Kidney (tissue), 22 donors: ENCODE measurements around the gene OR51B5. TPM values are rescaled to one million over a fixed set of nuclear protein-coding genes. Genes with fewer than 3 reads are reported as not detected.

Experiments used
- DNase-seq, 5 donors: peaks; one replicate each; pipeline ENCODE4 v3.0.0-alpha.2; 2013 to 2020
- FAIRE-seq: peaks from 2 replicates; lab custom pipeline; 2012; peaks lifted over from hg19 to GRCh38; lab: Jason Lieb, UNC
- H3K27ac ChIP-seq, 2 donors: one replicate each; pipeline ENCODE4 v1.7.0; 2013; ENCODE audit warnings: low read depth in 2 of 2, low read length in 2 of 2, inconsistent platforms in 1 of 2
- H3K27me3 ChIP-seq: one replicate; pipeline ENCODE4 v1.7.1; 2013; ENCODE audit warnings: low read length, inconsistent platforms; ENCODE audit not compliant: control insufficient read depth, insufficient read depth
- H3K36me3 ChIP-seq, 3 donors: one replicate each; pipeline versions ENCODE4 v1.7.0 to v1.7.1; 2013; ENCODE audit warnings: low read length in 3 of 3, control low read depth in 1 of 3, inconsistent platforms in 1 of 3; ENCODE audit not compliant: insufficient read depth in 3 of 3, control insufficient read depth in 2 of 3
- H3K4me1 ChIP-seq, 3 donors: one replicate each; pipeline versions ENCODE4 v1.7.0 to v1.7.1; 2013; ENCODE audit warnings: low read length in 3 of 3, inconsistent platforms in 1 of 3, low read depth in 1 of 3; ENCODE audit not compliant: control insufficient read depth in 2 of 3, insufficient read depth in 2 of 3
- H3K4me3 ChIP-seq, 3 donors: one replicate each; pipeline versions ENCODE4 v1.7.0 to v1.8.1; 2013; ENCODE audit warnings: low read length in 3 of 3, control low read depth in 1 of 3, inconsistent platforms in 1 of 3
- H3K9ac ChIP-seq, 3 donors: one replicate each; pipeline versions ENCODE4 v1.7.0 to v1.7.1; 2013; ENCODE audit warnings: low read length in 3 of 3, control low read depth in 1 of 3, inconsistent platforms in 1 of 3
- H3K9me3 ChIP-seq, 3 donors: one replicate each; pipeline versions ENCODE4 v1.7.0 to v1.7.1; 2013; ENCODE audit warnings: low read length in 3 of 3, control low read depth in 1 of 3, inconsistent platforms in 1 of 3; ENCODE audit not compliant: control insufficient read depth in 2 of 3, insufficient read depth in 1 of 3
- CTCF ChIP-seq: IDR thresholded peaks from 3 replicates; pipeline ENCODE4 v1.5.1; 2012; ENCODE audit warnings: mild to moderate bottlenecking, moderate library complexity, borderline replicate concordance; ENCODE audit not compliant: insufficient read depth; ENCODE audit errors: extremely low read depth
- intact Hi-C: fragments of 100-400 bp; cut with DNase I; formaldehyde crosslinking; loops from one replicate; pipeline ENCODE4 v1.11.1; 2022
- long read RNA-seq, 10 donors: library from polyadenylated mRNA in 1 of 10; unstranded in 1 of 10; transcript quantifications; one replicate each; pipeline ENCODE4 v2.0.0 and lab custom pipeline, GENCODE V29; 2021 to 2026
- polyA plus RNA-seq: library from polyadenylated mRNA; stranded (reverse); fragments of 350-450 nt; fragmentation: Illumina TruSeq; extraction: RNeasy Lipid Tissue Mini Kit (QIAGEN cat#74804); gene quantifications from one replicate; pipeline ENCODE4 v1.2.3, GENCODE V29; 2014; ENCODE audit warnings: low read depth, low replicate concordance; ENCODE audit not compliant: insufficient read depth
- total RNA-seq: library from RNA; stranded (reverse); fragmentation: NEBNext Ultra II Directional; extraction: Animal tissue kit (Norgen Biotek cat#: 25700); gene quantifications from one replicate; pipeline ENCODE4 v1.2.1, GENCODE V29; 2021
- donor health status: control.
- donor health status: control.
- donor health status: control.
- donor health status: control.
- donor health status: control.
- donor health status: DM: yes; HTN: yes; CAD: no.
- donor health status: Normal renal cell carcinoma (clear cell type).

Gene OR51B5, protein sequence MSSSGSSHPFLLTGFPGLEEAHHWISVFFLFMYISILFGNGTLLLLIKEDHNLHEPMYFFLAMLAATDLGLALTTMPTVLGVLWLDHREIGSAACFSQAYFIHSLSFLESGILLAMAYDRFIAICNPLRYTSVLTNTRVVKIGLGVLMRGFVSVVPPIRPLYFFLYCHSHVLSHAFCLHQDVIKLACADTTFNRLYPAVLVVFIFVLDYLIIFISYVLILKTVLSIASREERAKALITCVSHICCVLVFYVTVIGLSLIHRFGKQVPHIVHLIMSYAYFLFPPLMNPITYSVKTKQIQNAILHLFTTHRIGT
- total RNA-seq (not detected), polyA plus RNA-seq (not detected)
- long read RNA-seq, donor 1, result 0 reads
- long read RNA-seq, donor 2, result 0 reads
- long read RNA-seq, donor 3, result 0 reads
- long read RNA-seq, donor 4, result 0 reads
- long read RNA-seq, donor 5, result 0 reads
- long read RNA-seq, donor 6, result 0 reads
- long read RNA-seq, donor 7, result 0 reads
- long read RNA-seq, donor 8, result 0 reads
- long read RNA-seq, donor 9, result 0 reads
- long read RNA-seq, donor 10, result 0 reads

DNA sequence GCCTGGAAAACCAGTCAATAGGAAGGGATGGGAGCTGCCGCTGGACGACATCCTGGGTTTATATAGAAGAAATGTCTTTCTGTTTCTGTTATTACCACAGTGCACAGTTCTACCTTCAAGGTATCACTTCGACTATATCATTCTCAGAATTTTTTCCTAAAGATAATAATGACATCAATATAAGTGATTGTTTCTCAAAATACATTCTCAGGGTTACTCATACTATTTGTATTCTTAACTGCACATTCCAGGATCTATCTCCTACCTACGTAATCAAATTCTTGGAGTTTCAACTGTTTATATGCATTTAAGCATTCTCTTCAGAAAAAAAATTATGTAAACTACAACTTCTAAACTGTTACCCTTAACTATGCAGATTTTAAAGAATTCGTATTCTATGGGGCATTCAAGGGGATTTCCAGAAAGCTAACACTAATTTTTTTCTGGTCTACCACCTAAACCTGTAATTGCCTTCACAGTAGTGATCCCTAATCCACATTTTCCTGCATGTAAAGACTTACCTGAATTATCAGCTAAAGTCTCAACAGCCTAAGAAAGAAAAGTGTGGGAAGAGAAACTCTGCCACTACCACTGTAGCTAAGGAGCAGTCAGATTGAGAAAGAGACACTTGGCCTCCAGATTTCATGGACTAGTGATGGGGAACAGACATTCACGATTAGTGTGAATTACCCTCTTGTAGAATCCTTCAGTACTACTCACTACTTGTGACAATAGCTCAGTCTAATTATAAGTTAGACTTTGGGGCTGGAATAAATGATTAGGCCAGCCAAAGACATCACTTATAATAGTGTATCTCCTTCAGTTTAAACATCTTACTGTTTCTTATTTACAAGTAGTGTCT is at the start of gene OR51B5:
TSS of gene OR51B5 (minus strand) at position 51 of the 862 bp plus-strand sequence. CDS start at position 51, 0 bp downstream.
- no peaks in the 10 kb centered on the region for H3K27me3 ChIP-seq
- no peak within 1 kb of the TSS for H3K27ac ChIP-seq
- no peak for FAIRE-seq
- H3K4me3 ChIP-seq, result no peak within 1 kb of the TSS
- no peaks in the 10 kb centered on the region for H3K9me3 ChIP-seq
- DNase-seq, result no peak
- no peaks in the 10 kb centered on the region for H3K4me1 ChIP-seq
- no peak for TF ChIP-seq CTCF
- intact Hi-C loops, result no loop called here
- H3K36me3 ChIP-seq, result no peaks in the 10 kb centered on the region
- no peak within 1 kb of the TSS for H3K9ac ChIP-seq

- H3K9me3 ChIP-seq, result no peaks in the 10 kb centered on the region
- no peaks in the 10 kb centered on the region for H3K4me1 ChIP-seq
- no peak overlapping the region for H3K9ac ChIP-seq
- H3K36me3 ChIP-seq, result no peaks in the 10 kb centered on the region
- H3K27ac ChIP-seq, result no peak overlapping the region
- DNase-seq (no peak), FAIRE-seq (no peak)
- TF ChIP-seq CTCF, result no peak
- intact Hi-C loops, result no loop called here
- no peak overlapping the region for H3K4me3 ChIP-seq
- no peaks in the 10 kb centered on the region for H3K27me3 ChIP-seq
Observed at GRCh38 chr11:5390210-5390609, 46.9 kb upstream of the OR51B5 start.

DNA sequence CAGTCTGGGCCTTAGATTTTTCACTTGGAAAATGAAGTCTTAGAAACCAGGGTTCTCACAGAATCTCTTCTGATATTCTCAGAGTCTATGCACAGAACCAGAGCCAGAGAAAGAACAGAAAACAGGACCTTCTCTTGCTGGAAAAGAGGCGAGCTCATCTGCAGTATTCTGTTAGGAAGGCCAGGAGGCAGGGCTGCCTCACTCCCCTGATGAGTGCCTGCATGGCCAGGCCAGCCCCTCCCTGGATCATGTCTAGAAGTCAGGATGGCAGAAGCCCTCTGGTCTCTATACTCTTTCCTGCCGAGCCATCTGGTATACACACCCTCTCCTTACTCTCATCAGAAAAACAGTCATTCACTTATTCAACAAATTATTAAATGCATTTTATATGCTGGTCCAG is 41.0 kb upstream of the OR51B5 start:
- intact Hi-C loops, result no loop called here
- no peak for FAIRE-seq
- H3K36me3 ChIP-seq, result no peaks in the 10 kb centered on the region

More for the DNA sequence above, 41.0 kb upstream of the OR51B5 start:
- no peak overlapping the region for H3K4me3 ChIP-seq
- H3K27ac ChIP-seq, result no peak overlapping the region
- no peak overlapping the region for H3K9ac ChIP-seq
- H3K4me1 ChIP-seq, result no peaks in the 10 kb centered on the region
- H3K27me3 ChIP-seq, result no peaks in the 10 kb centered on the region
- DNase-seq, result no peak
- no peak for TF ChIP-seq CTCF
- H3K9me3 ChIP-seq, result no peaks in the 10 kb centered on the region
